WERI-Rb-1 (cell line): Measurements from ENCODE around the gene GSDME.
"Not testable (repeated sequence)": the region's sequence is repeated elsewhere in the genome, so short reads cannot be mapped to it uniquely, and the experiment has no call there.

ENCODE experiments used
- DNase-seq: peaks from one replicate; pipeline ENCODE4 v3.0.0-alpha.2; 2020
- H3K27ac ChIP-seq: fragments of 250-450 bp; sonication (Bioruptor Pico); 2 replicates; pipeline ENCODE4 v1.5.1; 2020; ENCODE audit warnings: mild to moderate bottlenecking, moderate library complexity
- H3K27me3 ChIP-seq: fragments of 250-450 bp; sonication (Bioruptor Pico); 2 replicates; pipeline ENCODE4 v1.5.1; 2021; ENCODE audit warnings: mild to moderate bottlenecking, low read depth, moderate library complexity; ENCODE audit not compliant: insufficient read depth, severe bottlenecking
- H3K36me3 ChIP-seq: fragments of 250-450 bp; sonication (Bioruptor Pico); 2 replicates; pipeline ENCODE4 v1.5.1; 2020; ENCODE audit warnings: mild to moderate bottlenecking, moderate library complexity
- H3K4me3 ChIP-seq: 2 replicates; pipeline ENCODE4 v1.5.1; 2011; ENCODE audit warnings: low read depth, mild to moderate bottlenecking, control low read depth, low read length
- H3K9me3 ChIP-seq: fragments of 250-450 bp; sonication (Bioruptor Pico); 2 replicates; pipeline ENCODE4 v1.5.1; 2021; ENCODE audit warnings: mild to moderate bottlenecking, moderate library complexity; ENCODE audit not compliant: severe bottlenecking
- CTCF ChIP-seq: IDR thresholded peaks from 2 replicates; pipeline ENCODE4 v1.5.1; 2011; ENCODE audit warnings: low read depth, mild to moderate bottlenecking, control low read depth, inconsistent platforms, low read length

GSDME gene

GRCh38 chr7:24799506-24799905, 42.2 kb upstream of the GSDME start:
- H3K9me3 ChIP-seq: no peaks in the 10 kb centered on the region
- no peak for DNase-seq
- no peak overlapping the region for H3K4me3 ChIP-seq
- TF ChIP-seq CTCF: no peak
- H3K27ac ChIP-seq: no peak overlapping the region
- H3K27me3 ChIP-seq: no peaks in the 10 kb centered on the region
- peaks cover 29% of the 10 kb centered on the region for H3K36me3 ChIP-seq

GRCh38 chr7:24798261-24798660, 41.0 kb upstream of the GSDME start:
- H3K27ac ChIP-seq: no peak overlapping the region
- peaks cover 20% of the 10 kb centered on the region for H3K36me3 ChIP-seq
- DNase-seq: no peak
- TF ChIP-seq CTCF: no peak
- H3K4me3 ChIP-seq: no peak overlapping the region
- H3K9me3 ChIP-seq: no peaks in the 10 kb centered on the region
- H3K27me3 ChIP-seq: no peaks in the 10 kb centered on the region

- H3K27me3 ChIP-seq: no peaks in the 10 kb centered on the region
- no peak for TF ChIP-seq CTCF
- no peaks in the 10 kb centered on the region for H3K9me3 ChIP-seq
- H3K27ac ChIP-seq: no peak overlapping the region
- no peak overlapping the region for H3K4me3 ChIP-seq
- H3K36me3 ChIP-seq: peaks cover 10% of the 10 kb centered on the region
- DNase-seq: no peak
Observed at GRCh38 chr7:24797270-24797669, 40.0 kb upstream of the GSDME start.

GRCh38 chr7:24795407-24795767, 38.1 kb upstream of the GSDME start:
- Histone ChIP-seq H3K9me3 (no peaks in the 10 kb centered on the region), H3K36me3 (no peaks in the 10 kb centered on the region), H3K4me3 (no peak overlapping the region), H3K27ac (peak overlapping the region; percentile 36; the same call in 1 of the 2 replicates), H3K27me3 (no peaks in the 10 kb centered on the region)
- no peak for DNase-seq
- no peak for TF ChIP-seq CTCF

- peak overlapping the region; percentile 36; the same call in 1 of the 2 replicates for H3K27ac ChIP-seq
- peak; percentile 94 for DNase-seq
- H3K36me3 ChIP-seq: not testable (repeated sequence)
Observed at GRCh38 chr7:24794751-24795406, 37.6 kb upstream of the GSDME start.

GRCh38 chr7:24793982-24794648, 36.9 kb upstream of the GSDME start:
- no peak overlapping the region for H3K4me3 ChIP-seq
- no peaks in the 10 kb centered on the region for H3K36me3 ChIP-seq
- no peak for DNase-seq
- TF ChIP-seq CTCF: no peak
- no peaks in the 10 kb centered on the region for H3K9me3 ChIP-seq
- H3K27me3 ChIP-seq: no peaks in the 10 kb centered on the region
- H3K27ac ChIP-seq: no peak overlapping the region

More at GRCh38 chr7:24794751-24795406, 37.6 kb upstream of the GSDME start:
- H3K27me3 ChIP-seq, H3K9me3 ChIP-seq, H3K4me3 ChIP-seq: not testable (repeated sequence)
